NCI-H1105 (cell line): Measurements from ENCODE around the gene VSIG10L2.

ENCODE experiments used
- DNase-seq: peaks from one replicate; lab custom pipeline; 2025; lab: John Stamatoyannopoulos, UW

Gene VSIG10L2

DNA sequence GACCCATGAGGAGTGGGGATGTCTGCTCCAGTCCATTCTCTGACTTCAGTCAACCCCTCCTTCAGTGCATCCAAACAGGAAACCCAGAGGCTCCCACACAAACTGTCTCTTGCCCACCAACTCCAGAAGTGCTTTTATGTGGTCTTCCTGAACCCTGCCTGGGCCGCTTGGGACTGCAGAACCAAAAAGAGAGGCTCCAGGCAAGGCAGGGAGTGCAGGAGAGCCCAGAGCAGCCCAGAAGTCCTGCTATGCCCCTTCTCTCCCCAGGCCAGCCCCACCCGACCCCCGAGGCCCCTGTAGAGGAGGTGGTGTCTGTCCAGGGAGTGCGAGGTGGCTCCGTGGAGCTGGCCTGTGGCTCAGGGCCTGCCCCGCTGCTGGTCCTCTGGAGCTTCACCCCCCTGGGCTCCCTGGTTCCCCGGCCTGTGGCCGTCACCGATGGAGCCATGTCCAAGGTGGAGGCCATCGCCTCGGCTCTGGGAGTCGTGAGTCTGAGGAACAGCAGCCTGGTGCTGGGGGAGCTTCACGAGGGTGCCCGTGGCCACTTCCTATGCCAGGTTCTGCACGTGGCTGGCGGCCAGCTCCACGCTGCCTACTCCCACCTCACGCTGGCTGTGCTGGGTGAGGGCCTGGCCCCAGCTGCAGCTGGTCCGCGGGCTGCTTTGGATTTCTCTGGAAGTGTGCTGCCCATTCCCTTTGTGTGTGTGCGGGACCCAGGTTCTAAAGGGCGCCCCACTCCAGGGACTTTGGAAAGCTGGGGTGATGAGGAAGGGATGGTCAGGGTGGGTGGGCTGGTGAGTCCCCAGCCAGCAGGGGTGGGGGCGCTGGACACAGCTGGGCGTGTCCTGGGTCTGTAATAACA, 1.8 kb downstream of the VSIG10L2 start:
- DNase-seq, result no peak

DNA sequence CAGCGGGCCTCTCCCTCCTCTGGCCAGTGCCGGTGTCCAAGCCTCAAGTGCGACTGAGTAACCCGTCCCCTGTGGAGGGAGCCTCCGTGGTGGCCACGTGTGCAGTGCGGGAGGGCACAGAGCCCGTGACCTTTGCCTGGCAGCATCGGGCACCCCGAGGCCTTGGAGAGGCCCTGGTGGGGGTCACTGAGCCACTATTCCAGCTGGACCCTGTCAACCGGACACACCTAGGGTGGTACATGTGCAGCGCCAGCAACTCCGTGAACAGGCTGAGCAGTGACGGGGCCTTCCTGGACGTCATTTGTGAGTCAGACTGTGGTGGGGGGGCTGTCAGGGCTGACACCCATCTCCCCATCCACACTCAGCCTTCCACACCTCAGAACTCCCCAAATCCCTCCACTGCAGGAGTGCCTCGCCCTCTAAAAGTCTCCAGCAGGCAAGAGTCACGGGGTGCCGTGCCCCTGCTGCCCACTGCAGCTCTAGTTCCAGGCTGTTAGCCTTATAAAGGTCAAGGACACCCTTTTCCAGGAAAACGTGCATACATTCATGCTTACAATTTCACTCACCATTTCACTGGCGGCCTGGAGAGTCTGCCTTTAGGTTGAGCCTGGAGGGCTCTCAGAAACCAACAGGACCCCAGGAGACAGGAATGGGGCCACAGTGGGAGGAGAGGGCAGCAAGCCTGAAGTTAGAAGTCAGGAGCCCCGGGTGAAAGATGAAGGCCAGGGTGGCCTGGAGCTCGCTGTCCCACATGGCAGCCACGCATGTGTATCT, 2.6 kb downstream of the VSIG10L2 start:
- no peak for DNase-seq

DNA sequence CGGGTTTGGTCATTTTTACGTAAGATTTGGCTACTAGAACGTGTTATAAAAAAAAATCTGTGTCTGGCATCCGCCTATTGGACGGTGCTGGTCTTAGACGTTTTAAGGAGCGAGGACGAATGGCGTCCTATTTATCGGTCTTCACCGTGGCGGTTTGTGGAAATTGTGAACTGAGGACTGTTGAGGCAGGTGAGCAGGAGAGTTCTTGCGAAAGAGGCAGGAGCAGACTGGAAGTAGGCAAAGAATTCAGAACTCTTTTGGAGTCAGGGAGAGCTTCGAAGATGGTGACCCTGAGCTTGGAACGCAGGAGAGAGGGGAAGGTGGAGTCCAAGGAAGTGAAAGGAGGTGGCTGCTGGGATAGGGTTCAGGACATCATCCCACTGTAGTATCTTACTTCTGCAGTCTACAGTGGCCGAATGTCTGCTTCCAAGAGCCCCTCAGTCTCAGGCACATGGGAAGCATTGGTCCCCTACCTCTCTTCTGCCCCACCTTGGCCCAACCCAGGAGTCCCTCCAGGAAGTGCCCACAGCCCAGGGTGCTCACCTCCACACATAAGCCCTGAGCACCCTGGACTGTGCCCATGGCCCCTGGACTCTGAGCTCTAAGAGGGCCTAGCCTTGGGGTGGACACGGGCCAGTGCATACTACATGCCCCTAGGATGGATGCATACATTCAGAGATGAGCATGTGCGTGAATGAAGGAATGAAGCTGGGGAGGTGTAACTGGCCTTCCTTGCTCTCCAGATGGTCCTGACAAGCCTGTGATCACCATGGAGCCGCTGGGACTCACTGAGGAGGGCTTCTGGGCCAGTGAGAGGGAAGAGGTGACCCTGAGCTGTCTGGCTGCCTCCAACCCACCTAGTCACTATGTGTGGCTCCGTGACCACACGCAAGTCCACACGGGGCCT, 3.7 kb downstream of the VSIG10L2 start:
- no peak for DNase-seq

DNA sequence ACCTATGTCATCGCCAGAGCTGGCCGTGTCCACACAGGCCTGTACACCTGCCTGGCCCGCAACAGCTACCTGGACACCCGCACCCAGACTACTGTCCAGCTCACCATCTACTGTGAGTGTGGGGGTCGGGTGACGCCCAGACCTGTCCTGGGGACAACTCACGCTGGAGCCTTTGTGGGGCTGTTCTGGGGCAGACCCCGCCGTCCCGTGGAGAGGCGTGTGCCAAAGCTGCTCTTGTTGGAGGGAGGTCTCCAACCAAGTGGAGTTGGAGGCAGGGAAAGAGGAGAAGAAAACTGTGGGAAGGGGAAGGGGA, 4.3 kb downstream of the VSIG10L2 start:
- no peak for DNase-seq

DNA sequence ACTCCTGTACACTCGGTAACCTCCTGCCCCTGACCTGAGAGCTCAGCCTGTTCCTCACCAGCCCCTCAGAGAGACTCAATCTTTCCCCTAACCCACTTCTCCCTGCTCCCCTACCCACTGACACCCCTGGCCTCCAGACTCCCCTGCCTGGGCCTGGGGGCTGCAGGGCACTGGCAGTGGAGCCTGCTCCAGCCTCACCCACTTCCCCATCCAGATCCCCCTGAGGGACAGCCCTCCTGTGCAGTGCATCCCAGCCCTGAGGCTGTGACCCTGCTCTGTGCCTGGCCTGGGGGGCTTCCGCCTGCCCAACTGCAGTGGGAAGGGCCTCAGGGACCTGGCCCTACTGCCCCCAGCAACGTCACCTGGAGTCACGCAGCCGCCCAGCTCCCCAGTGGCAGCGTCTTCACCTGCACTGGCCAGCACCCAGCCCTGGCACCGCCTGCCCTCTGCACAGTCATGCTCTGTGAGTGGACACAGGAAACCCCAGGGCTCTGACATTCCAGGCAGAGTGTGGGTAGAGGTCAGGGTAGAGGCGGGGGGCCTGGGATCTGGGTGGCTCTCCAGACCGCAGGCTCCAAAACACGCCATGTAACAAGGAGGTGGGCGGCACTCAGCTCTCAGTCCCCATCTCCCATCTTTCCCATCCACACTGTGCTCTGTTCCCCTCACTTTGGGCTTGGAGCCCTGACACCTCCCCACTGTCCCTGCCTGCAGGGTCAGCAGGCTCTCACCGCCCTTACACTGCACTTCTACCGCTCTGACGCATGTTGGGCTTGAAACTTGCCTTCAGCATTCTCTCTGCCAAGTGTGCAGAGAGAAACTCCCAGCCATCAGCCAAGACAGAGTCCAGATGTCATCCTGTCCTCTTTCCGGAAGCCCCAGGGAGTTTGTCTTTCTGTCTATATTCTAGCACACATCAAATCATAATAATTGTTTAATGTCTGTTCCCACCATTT, 5.1 kb downstream of the VSIG10L2 start:
- DNase-seq, result no peak

DNA sequence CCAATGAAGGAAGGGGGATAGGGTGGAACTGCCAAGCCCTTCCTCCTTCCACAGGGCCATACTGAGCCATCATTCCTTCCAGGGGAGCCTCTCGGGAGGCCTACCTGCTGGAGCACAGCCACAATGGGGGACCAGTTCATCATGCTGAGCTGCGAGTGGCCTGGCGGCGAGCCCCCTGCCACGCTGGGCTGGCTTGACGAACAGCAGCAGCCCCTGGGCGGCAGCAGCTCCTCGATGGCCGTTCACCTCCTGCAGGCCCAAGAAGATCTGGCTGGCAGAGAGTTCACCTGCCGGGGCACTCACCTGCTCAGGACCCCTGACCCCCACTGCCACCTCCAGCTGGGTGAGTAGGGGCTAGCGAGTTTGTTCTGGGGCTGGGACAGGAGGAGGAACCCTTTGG, 5.9 kb downstream of the VSIG10L2 start:
- DNase-seq, result no peak

DNA sequence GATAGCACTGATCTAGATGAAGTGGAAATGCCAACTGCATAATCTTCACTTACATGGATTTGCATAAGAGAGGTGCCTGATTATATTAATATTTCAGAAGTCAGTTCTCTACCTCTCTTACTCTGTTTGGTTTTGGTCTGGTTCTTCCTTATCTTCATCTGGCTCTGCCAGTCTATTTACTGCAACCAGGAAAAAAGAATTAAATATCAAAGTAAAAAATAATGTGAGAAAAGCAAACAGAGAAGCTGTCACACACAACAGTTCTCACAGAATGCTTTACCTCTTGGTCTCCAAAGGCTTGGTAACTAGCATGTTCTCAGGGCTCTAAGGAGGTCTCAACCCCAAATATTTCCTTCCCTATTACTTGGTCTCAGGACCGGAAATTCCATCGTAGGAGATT, 6.7 kb downstream of the VSIG10L2 start:
- DNase-seq, result no peak

DNA sequence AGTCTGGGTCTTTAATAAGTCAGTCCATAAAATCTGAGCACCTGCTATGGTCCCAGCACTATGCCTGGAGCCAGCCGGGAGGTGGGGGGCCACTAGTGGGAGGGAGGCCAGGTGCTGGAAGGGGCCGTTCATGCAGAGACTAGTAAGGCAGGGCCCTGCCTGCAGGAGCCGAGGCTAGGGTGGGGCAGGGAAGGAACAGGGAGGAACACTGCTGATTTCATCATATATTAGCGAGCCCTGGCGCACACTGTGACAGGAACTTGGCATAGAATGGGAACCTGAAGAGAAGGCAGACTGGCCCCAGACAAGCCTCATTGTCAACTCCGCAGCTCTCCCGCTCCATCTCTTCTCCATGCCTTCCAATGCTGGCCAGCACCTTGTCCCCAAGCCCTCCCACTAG, 7.1 kb downstream of the VSIG10L2 start:
- DNase-seq, result peak; percentile 65

- DNase-seq, result no peak
These were observed 7.6 kb downstream of the VSIG10L2 start for GRCh38 chr11:125953401-125953935.

- no peak for DNase-seq
These were observed 8.5 kb downstream of the VSIG10L2 start for GRCh38 chr11:125954123-125954944.

GRCh38 chr11:125954945-125955640, 9.2 kb downstream of the VSIG10L2 start:
- DNase-seq, result no peak

- DNase-seq, result no peak
These were observed 10.0 kb downstream of the VSIG10L2 start for GRCh38 chr11:125955856-125956255.

DNA sequence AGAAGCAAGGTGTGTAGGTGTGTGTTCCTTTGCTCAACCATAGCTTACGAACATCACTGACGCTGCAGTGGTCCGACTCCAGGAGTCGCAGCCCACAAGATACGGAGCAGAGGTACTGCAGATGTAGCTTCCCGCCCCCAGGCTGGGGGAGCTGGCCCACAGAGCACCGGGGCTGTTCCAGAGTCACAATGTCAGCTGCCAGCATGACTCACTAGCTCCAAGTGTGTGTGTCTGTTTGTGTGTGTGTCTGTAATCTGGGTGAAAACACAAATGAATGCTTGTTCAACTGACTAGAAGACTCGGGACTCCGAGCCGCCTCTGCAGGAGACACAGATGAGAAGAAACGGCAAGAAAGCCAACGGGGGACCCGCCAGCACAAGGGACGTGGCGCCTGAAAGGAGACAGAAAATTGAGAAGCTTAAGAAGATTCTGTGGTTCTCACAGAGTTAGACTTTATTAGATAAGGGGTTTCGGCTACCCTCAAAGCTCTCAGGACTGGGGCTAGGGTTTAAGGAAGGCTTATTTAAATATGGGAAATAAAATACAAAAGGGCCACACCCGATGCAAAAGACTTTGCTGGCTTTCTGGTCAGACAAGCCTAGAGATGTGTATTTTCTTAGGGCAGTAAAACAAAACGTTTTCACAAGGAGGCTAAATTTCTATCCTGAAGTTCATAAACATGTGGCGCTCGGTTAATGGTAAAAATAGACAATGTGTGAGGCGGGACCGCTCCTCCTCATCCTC, 10.7 kb downstream of the VSIG10L2 start:
- DNase-seq, result no peak

DNA sequence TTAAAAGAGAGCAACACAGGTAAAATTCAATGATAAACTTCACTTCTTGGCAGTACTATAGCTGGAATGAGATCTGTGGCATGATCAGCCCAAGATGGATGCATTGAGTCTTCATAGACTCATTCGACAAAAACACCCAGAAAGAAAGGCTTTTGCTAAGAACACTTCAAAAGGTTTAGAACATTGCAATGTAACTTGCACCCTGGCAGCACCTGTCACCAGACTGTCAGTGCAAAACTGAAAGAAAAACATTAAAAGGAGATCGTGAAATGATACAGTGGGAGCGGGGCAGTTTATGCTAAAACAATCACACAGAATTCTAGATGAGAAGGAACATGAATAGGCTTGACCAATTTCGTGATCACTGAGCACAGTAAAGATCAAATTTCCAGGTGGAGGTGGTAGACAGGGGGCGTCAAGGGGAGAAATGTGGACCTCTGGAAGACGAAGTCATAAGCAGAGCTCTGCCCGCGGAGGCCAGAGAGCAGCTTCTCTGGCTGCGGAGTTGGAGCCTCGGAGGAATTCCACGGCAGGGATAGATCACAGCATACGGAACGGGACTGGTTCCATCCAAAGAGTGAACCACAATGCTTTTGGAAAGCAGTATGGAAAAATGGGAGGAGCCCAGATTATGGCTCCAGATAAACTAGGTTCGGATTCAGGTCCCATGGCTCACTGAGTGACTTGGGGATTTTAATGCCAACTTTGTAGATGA, 11.9 kb downstream of the VSIG10L2 start:
- no peak for DNase-seq

DNA sequence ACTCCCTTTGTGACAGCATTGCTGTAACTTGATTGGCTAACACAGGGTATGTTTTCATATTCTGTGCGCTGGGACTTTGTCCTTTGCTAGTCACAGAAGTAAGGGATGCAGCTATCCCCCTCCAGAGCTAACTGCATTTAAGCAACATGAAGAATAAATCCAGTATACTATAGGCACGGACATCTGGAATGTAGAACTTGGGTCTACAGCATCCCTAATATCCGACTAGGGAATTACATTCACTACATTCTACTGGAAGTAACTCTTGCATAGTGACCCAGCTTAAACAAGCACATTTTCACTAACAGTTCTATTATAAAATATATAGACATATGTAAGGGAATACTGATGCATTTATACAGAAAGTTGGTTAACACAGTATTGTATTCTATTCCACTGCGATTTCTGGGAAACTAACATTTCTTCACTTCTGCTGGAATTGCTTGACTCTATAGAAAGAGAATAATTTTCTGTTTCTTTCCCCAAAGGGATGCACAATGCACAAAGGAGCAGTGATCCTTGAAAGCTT, 13.1 kb downstream of the VSIG10L2 start:
- DNase-seq, result no peak

DNA sequence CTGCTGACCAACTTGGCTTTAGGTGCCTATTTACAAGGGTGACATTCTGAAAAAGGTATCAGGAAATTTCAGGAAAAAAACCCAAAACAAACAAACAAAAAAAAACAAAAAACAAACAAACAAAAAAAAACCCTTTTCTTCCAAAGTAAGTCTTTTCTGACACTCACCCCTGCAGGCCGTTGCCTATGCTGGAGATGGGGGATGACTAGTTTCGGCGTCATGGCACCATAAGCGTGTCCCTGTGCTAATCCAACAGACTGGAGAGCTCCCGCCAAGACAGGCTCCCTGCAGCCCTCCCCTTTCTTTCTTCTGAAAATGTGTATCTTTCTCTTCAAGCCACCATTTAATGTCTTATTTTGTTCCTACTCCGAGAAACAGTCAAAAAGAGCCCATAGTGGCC, 13.7 kb downstream of the VSIG10L2 start:
- no peak for DNase-seq

DNA sequence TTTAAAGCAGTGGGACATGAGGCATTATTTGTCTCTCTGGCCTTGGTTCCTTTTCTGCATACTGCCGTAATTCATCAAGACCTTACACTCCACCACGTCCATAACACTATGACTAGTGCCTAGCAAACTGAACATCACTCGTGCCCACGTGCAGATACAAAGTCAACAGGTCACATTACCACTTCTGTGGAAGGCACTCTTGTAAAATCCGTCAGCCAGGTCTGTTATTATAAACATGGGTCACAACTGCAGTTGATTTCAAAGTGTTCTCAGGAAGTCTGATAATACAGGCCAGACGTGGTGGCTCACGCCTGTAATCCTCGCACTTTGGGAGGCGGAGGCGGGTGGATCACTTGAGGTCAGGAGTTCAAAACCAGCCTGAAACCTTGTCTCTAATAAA, 14.1 kb downstream of the VSIG10L2 start:
- DNase-seq, result no peak

DNA sequence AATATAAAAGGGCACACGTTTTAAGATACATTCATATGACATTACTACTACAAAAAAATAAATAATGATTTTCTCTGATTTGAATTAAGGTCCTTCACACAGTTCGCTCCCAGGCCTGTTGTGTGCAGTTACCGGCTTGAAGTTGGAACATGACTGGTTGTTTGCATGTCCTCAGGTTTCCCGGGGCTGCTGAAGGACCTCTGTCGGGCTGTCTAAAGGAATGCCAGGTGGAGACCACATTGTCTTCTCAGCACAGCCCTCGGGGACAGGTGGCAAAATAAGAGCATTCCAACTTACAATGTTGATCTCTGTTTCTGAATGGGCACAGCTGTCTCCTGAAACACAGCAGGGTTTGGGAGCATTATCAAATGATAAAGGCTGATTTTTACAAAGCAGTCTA, 14.9 kb downstream of the VSIG10L2 start:
- no peak for DNase-seq
